Activated CD4-positive, alpha-beta T cell treated with anti-CD3 and anti-CD28 coated beads for 36 hours (primary cell): ENCODE results near the gene BSX. TPM values are rescaled to one million over a fixed set of nuclear protein-coding genes. Genes with fewer than 3 reads are reported as not detected.

Source experiments
- ATAC-seq: fragments of 200-7000 bp; cut with Tn5 transposase; one replicate; pipeline ENCODE4 v1.10.0; 2021; ENCODE audit warnings: mild to moderate bottlenecking, moderate library complexity
- CTCF ChIA-PET: fragments of 350-600 bp; sonication (Branson Sonifier 250); formaldehyde crosslinking; loops from one replicate; lab custom pipeline; 2021; ENCODE audit warnings: antibody characterized with exemption; lab: Charles Lee
- POLR2A ChIA-PET: fragments of 350-600 bp; sonication (Branson Sonifier 250); formaldehyde crosslinking; loops from one replicate; lab custom pipeline; 2021; ENCODE audit warnings: antibody characterized with exemption, inconsistent platforms; lab: Charles Lee
- DNase-seq: peaks from one replicate; pipeline ENCODE4 v3.0.0-alpha.2; 2020
- H3K27ac Mint-ChIP-seq: one replicate; pipeline ENCODE4 v1.8.0; 2021; ENCODE audit warnings: mixed read lengths
- H3K27me3 Mint-ChIP-seq: one replicate; pipeline ENCODE4 v1.8.0; 2021; ENCODE audit warnings: mixed read lengths
- H3K36me3 Mint-ChIP-seq: one replicate; pipeline ENCODE4 v1.8.0; 2021; ENCODE audit warnings: low read depth, mixed read lengths
- H3K4me1 Mint-ChIP-seq: one replicate; pipeline ENCODE4 v1.8.0; 2021; ENCODE audit warnings: mixed read lengths
- H3K4me3 Mint-ChIP-seq: one replicate; pipeline ENCODE4 v1.8.0; 2021; ENCODE audit warnings: mild to moderate bottlenecking, moderate library complexity, mixed read lengths
- H3K9me3 Mint-ChIP-seq: one replicate; pipeline ENCODE4 v1.8.0; 2021; ENCODE audit warnings: low read depth, mixed read lengths
- intact Hi-C, 2 experiments: fragments of 100-400 bp; cut with DNase I in 1 of 2; cut with micrococcal nuclease in 1 of 2; formaldehyde crosslinking; loops; one replicate each; pipeline versions ENCODE4 v1.14.2 to v1.15.1; 2022 to 2024; cut with DNase I, micrococcal nuclease
- total RNA-seq, 2 experiments: library from RNA; stranded (reverse); gene quantifications; one replicate each; pipeline ENCODE4 v1.2.3, GENCODE V29; 2021

Gene BSX
- total RNA-seq, 2 experiments from 2014 or later: not detected

GRCh38 chr11:122951211-122951610 is 30.4 kb downstream of the BSX start:
- H3K4me3 Mint-ChIP-seq: no peak overlapping the region
- ChIA-PET POLR2A (no interaction called here), CTCF (interaction anchor here (1.0 to 2.4 kb wide), 3 partner anchors 22 to 72 kb away, joined by 3 to 5 read pairs (median 3); partner anchors contain the start of gene BSX)
- H3K36me3 Mint-ChIP-seq: peaks cover 4% of the 10 kb centered on the region
- no peaks in the 10 kb centered on the region for H3K9me3 Mint-ChIP-seq
- DNase-seq: no peak
- no peak for ATAC-seq
- no peak overlapping the region for H3K27ac Mint-ChIP-seq
- H3K4me1 Mint-ChIP-seq: peaks cover 5% of the 10 kb centered on the region
- intact Hi-C loops: no loop called here
- no peaks in the 10 kb centered on the region for H3K27me3 Mint-ChIP-seq

GRCh38 chr11:122938557-122938956 is 43.1 kb downstream of the BSX start:
- H3K27me3 Mint-ChIP-seq: no peaks in the 10 kb centered on the region
- H3K27ac Mint-ChIP-seq: no peak overlapping the region
- DNase-seq: no peak
- intact Hi-C loops: no loop called here
- peaks cover 3% of the 10 kb centered on the region for H3K36me3 Mint-ChIP-seq
- CTCF ChIA-PET: interaction anchor here (0.6 kb wide), 1 partner anchor 56 kb away, joined by 3 read pairs; no protein-coding TSS in a partner anchor
- POLR2A ChIA-PET: no interaction called here
- H3K4me3 Mint-ChIP-seq: no peak overlapping the region
- H3K9me3 Mint-ChIP-seq: no peaks in the 10 kb centered on the region
- no peaks in the 10 kb centered on the region for H3K4me1 Mint-ChIP-seq
- peak; percentile 16 for ATAC-seq

GRCh38 chr11:122937983-122938382 is 43.7 kb downstream of the BSX start:
- CTCF ChIA-PET: interaction anchor here (0.6 kb wide), 1 partner anchor 57 kb away, joined by 3 read pairs; no protein-coding TSS in a partner anchor

GRCh38 chr11:122933416-122933815 is 48.2 kb downstream of the BSX start:
- Mint-ChIP-seq H3K27me3 (no peaks in the 10 kb centered on the region), H3K4me3 (no peak overlapping the region), H3K36me3 (peaks cover 3% of the 10 kb centered on the region), H3K9me3 (no peaks in the 10 kb centered on the region), H3K4me1 (no peaks in the 10 kb centered on the region), H3K27ac (no peak overlapping the region)
- ATAC-seq (no peak), DNase-seq (no peak)
- ChIA-PET POLR2A (no interaction called here), CTCF (interaction anchor here (1.0 to 1.6 kb wide), 6 partner anchors 10 to 328 kb away, joined by 3 to 5 read pairs (median 3); no protein-coding TSS in a partner anchor)
- intact Hi-C loops: no loop called here

More at GRCh38 chr11:122937983-122938382, 43.7 kb downstream of the BSX start:
- no peaks in the 10 kb centered on the region for H3K4me1 Mint-ChIP-seq
- H3K27me3 Mint-ChIP-seq: no peaks in the 10 kb centered on the region
- H3K27ac Mint-ChIP-seq: no peak overlapping the region
- peaks cover 3% of the 10 kb centered on the region for H3K36me3 Mint-ChIP-seq
- DNase-seq (no peak), ATAC-seq (peak; percentile 33)
- no peak overlapping the region for H3K4me3 Mint-ChIP-seq
- no peaks in the 10 kb centered on the region for H3K9me3 Mint-ChIP-seq
- intact Hi-C loops: no loop called here
- POLR2A ChIA-PET: no interaction called here

- ChIA-PET CTCF (interaction anchor here (1.0 kb wide), 1 partner anchor 16 kb away, joined by 3 read pairs; no protein-coding TSS in a partner anchor), POLR2A (no interaction called here)
- H3K36me3 Mint-ChIP-seq: peaks cover 3% of the 10 kb centered on the region
- no peak overlapping the region for H3K4me3 Mint-ChIP-seq
- ATAC-seq: no peak
- no peaks in the 10 kb centered on the region for H3K9me3 Mint-ChIP-seq
- intact Hi-C loops: no loop called here
- no peak for DNase-seq
- no peaks in the 10 kb centered on the region for H3K27me3 Mint-ChIP-seq
- no peaks in the 10 kb centered on the region for H3K4me1 Mint-ChIP-seq
- no peak overlapping the region for H3K27ac Mint-ChIP-seq
Observed at GRCh38 chr11:122931510-122931909, 50.1 kb downstream of the BSX start.

Other genes with a start within 250 kb of the BSX start
- gene CRTAM, start 143.3 kb downstream of the BSX start, total RNA-seq: under 1 TPM; 0.32 to 0.39 TPM
- gene JHY, start 99.1 kb downstream of the BSX start, total RNA-seq: 1 to 10 TPM; 2.4 to 3.2 TPM
- 1,000 to 10,000 TPM; 2,604 to 3,375 TPM for gene HSPA8, start 80.3 kb upstream of the BSX start, total RNA-seq
- gene CLMP, start 213.4 kb upstream of the BSX start, total RNA-seq: under 1 TPM; 0.05 to 0.09 TPM